K562 (cell line): ENCODE measurements around the gene TMEM181.
"Not testable (repeated sequence)": the region's sequence is repeated elsewhere in the genome, so short reads cannot be mapped to it uniquely, and the experiment has no call there.

Source experiments
- FOSL1 ChIP-seq: fragments of 200-800 bp; sonication (Bioruptor generic); conservative IDR thresholded peaks from 2 replicates; pipeline ENCODE4 v1.6.1; 2016; ENCODE audit warnings: missing genetic modification characterization, missing compliant biosample characterization
- IRF2 ChIP-seq: sonication (generic); formaldehyde crosslinking; IDR thresholded peaks from 2 replicates; pipeline ENCODE4 v1.8.1; 2022; ENCODE audit warnings: mild to moderate bottlenecking, missing genetic modification reagents
- POLR2A ChIP-seq: fragments of 450-650 bp; conservative IDR thresholded peaks from 2 replicates; pipeline ENCODE4 v1.6.1; 2016
- RBM15 ChIP-seq: fragments of 200-400 bp; formaldehyde crosslinking; IDR thresholded peaks from 2 replicates; pipeline ENCODE4 v1.6.1; 2018; ENCODE audit warnings: mild to moderate bottlenecking, low read length, moderate library complexity; ENCODE audit not compliant: insufficient read depth
- REST ChIP-seq, 2 experiments: fragments of 450-650 bp; formaldehyde crosslinking in 1 of 2; IDR thresholded peaks; 2 replicates each; pipeline versions ENCODE4 v1.4.0 to v1.6.1; 2014 to 2020; ENCODE audit warnings: mild to moderate bottlenecking in 2 of 2, borderline replicate concordance in 1 of 2, low read depth in 1 of 2
- RFX1 ChIP-seq: fragments of 450-650 bp; IDR thresholded peaks from 2 replicates; pipeline ENCODE4 v1.6.1; 2016; ENCODE audit warnings: mild to moderate bottlenecking, moderate library complexity
- SIRT6 ChIP-seq: IDR thresholded peaks from one replicate; pipeline ENCODE4 v1.6.1; 2012; ENCODE audit warnings: low read depth, mild to moderate bottlenecking, control low read depth, inconsistent platforms, low read length, moderate library complexity
- TBL1XR1 ChIP-seq, 2 experiments: IDR thresholded peaks; 2 replicates each; pipeline ENCODE4 v1.6.1; 2012; ENCODE audit warnings: improper control_type of control experiment in 2 of 2, low read length in 2 of 2, mild to moderate bottlenecking in 1 of 2
- ZBTB33 ChIP-seq: sonication (generic); formaldehyde crosslinking; IDR thresholded peaks from 2 replicates; pipeline ENCODE4 v1.8.1; 2023; ENCODE audit warnings: mild to moderate bottlenecking, missing genetic modification reagents
- TF ChIP-seq, protein P1 (sequence below), 3 experiments: IDR thresholded peaks in 2 of 3; conservative IDR thresholded peaks in 1 of 3; 2 replicates each; pipeline ENCODE4 v1.5.1; 2011 to 2012; ENCODE audit warnings: low read length in 3 of 3, mild to moderate bottlenecking in 3 of 3, control low read depth in 2 of 3, improper control_type of control experiment in 1 of 3, inconsistent platforms in 1 of 3, low read depth in 1 of 3, mixed read lengths in 1 of 3, moderate library complexity in 1 of 3; ENCODE audit not compliant: insufficient read depth in 2 of 3

DNA sequence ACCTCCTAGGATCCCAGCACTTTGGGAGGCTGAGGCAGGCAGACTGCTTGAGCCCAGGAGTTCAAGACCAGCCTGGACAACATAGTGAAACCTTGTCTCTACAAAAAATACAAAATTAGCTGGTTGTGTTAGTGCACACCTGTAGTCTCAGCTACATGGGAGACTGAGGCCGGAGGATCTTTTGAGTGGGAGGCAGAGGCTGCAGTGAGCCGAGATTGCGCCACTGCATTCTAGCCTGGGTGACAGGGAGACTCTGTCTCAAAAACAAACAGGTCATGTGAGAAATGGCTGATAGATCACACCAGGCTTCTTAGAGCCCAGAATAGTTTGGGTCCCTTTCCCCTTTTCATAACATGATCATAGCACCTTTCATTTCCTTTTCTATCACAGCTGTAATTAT is 2.8 kb upstream of the TMEM181 start:
- TF ChIP-seq, protein P1, sequence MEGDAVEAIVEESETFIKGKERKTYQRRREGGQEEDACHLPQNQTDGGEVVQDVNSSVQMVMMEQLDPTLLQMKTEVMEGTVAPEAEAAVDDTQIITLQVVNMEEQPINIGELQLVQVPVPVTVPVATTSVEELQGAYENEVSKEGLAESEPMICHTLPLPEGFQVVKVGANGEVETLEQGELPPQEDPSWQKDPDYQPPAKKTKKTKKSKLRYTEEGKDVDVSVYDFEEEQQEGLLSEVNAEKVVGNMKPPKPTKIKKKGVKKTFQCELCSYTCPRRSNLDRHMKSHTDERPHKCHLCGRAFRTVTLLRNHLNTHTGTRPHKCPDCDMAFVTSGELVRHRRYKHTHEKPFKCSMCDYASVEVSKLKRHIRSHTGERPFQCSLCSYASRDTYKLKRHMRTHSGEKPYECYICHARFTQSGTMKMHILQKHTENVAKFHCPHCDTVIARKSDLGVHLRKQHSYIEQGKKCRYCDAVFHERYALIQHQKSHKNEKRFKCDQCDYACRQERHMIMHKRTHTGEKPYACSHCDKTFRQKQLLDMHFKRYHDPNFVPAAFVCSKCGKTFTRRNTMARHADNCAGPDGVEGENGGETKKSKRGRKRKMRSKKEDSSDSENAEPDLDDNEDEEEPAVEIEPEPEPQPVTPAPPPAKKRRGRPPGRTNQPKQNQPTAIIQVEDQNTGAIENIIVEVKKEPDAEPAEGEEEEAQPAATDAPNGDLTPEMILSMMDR (IDR thresholded peaks at IDR 0.05 in 2 of 3, conservative IDR thresholded peaks at IDR 0.05 in 1 of 3; ENCODE audit: insufficient read depth in 2 of 3, low read depth in 1 of 3, low read length in 3 of 3) = not testable (repeated sequence)
- not testable (repeated sequence) for TF ChIP-seq IRF2 (CRISPR knock-in tag); REST (IDR thresholded peaks at IDR 0.05; ENCODE audit: borderline replicate concordance); REST (CRISPR knock-in tag; IDR thresholded peaks at IDR 0.05; ENCODE audit: low read depth); RFX1; FOSL1 (tag); SIRT6; RBM15; TBL1XR1 (IDR thresholded peaks at IDR 0.05; ENCODE audit: low read length in 2 of 2); POLR2A; ZBTB33 (CRISPR knock-in tag)
